Effector memory CD4-positive, alpha-beta T cell (primary cell): ENCODE data around the gene FDX2.
A peak's percentile ranks its signal among the peaks of the same experiment; 100 is the strongest.

Source experiments
- DNase-seq, 3 donors: peaks; one replicate each; pipeline ENCODE4 v3.0.0-alpha.2; 2020
- H3K27ac ChIP-seq: 2 replicates; pipeline ENCODE4 v1.7.0; 2013; ENCODE audit warnings: mild to moderate bottlenecking, low read length, moderate library complexity; ENCODE audit not compliant: insufficient read depth, poor library complexity, severe bottlenecking
- H3K27me3 ChIP-seq: replicated peaks from 2 replicates; pipeline ENCODE4 v1.7.0; 2013; ENCODE audit warnings: mild to moderate bottlenecking, low read length; ENCODE audit not compliant: insufficient read depth, control insufficient read depth, poor library complexity, severe bottlenecking
- H3K36me3 ChIP-seq: 2 replicates; pipeline ENCODE4 v1.7.0; 2013; ENCODE audit warnings: mild to moderate bottlenecking, low read length, moderate library complexity; ENCODE audit not compliant: control insufficient read depth, insufficient read depth
- H3K4me1 ChIP-seq: 2 replicates; pipeline ENCODE4 v1.7.0; 2013; ENCODE audit warnings: low read length, mild to moderate bottlenecking; ENCODE audit not compliant: control insufficient read depth, insufficient read depth, poor library complexity, severe bottlenecking
- H3K4me3 ChIP-seq: 2 replicates; pipeline ENCODE4 v1.7.0; 2013; ENCODE audit warnings: low read length, low read depth, mild to moderate bottlenecking; ENCODE audit not compliant: insufficient read depth, poor library complexity, severe bottlenecking
- H3K9me3 ChIP-seq: 2 replicates; pipeline ENCODE4 v1.7.0; 2013; ENCODE audit warnings: mild to moderate bottlenecking, low read length, moderate library complexity; ENCODE audit not compliant: control insufficient read depth

The FDX2 gene

GRCh38 chr19:10305139-10305806 is 10.5 kb downstream of the FDX2 start:
- Histone ChIP-seq H3K27ac (no peak overlapping the region), H3K9me3 (no peaks in the 10 kb centered on the region), H3K27me3 (no peaks in the 10 kb centered on the region), H3K4me1 (no peaks in the 10 kb centered on the region), H3K36me3 (no peaks in the 10 kb centered on the region), H3K4me3 (no peak overlapping the region)
- DNase-seq: no peak

- peaks cover 8% of the 10 kb centered on the region for H3K27me3 ChIP-seq
- peaks cover 14% of the 10 kb centered on the region for H3K4me1 ChIP-seq
- no peak overlapping the region for H3K4me3 ChIP-seq
- no peak for DNase-seq
- no peaks in the 10 kb centered on the region for H3K9me3 ChIP-seq
- H3K36me3 ChIP-seq: no peaks in the 10 kb centered on the region
- H3K27ac ChIP-seq: no peak overlapping the region
Measured at GRCh38 chr19:10299545-10300458, 16.0 kb downstream of the FDX2 start.

- no peak overlapping the region for H3K27ac ChIP-seq
- no peak for DNase-seq
- no peaks in the 10 kb centered on the region for H3K36me3 ChIP-seq
- peaks cover 36% of the 10 kb centered on the region for H3K4me1 ChIP-seq
- peak overlapping the region; percentile 60 for H3K4me3 ChIP-seq
- H3K9me3 ChIP-seq: no peaks in the 10 kb centered on the region
- H3K27me3 ChIP-seq: peaks cover 46% of the 10 kb centered on the region
Measured at GRCh38 chr19:10295847-10296591, 19.8 kb downstream of the FDX2 start.

- DNase-seq: peak; percentile 51 to 70 (median 59)
- Histone ChIP-seq H3K27ac (no peak overlapping the region), H3K4me3 (peak overlapping the region; percentile 60), H3K9me3 (no peaks in the 10 kb centered on the region), H3K36me3 (no peaks in the 10 kb centered on the region), H3K4me1 (peaks cover 43% of the 10 kb centered on the region), H3K27me3 (peaks cover 53% of the 10 kb centered on the region)
Measured at GRCh38 chr19:10295305-10295846, 20.4 kb downstream of the FDX2 start.

- Histone ChIP-seq H3K4me3 (no peak overlapping the region), H3K9me3 (no peaks in the 10 kb centered on the region), H3K36me3 (no peaks in the 10 kb centered on the region), H3K4me1 (peaks cover 53% of the 10 kb centered on the region), H3K27me3 (peaks cover 63% of the 10 kb centered on the region), H3K27ac (no peak overlapping the region)
- no peak for DNase-seq
Measured at GRCh38 chr19:10294368-10294697, 21.5 kb downstream of the FDX2 start.

GRCh38 chr19:10293637-10294367 is 22.0 kb downstream of the FDX2 start:
- no peak overlapping the region for H3K4me3 ChIP-seq
- no peak overlapping the region for H3K27ac ChIP-seq
- H3K36me3 ChIP-seq: no peaks in the 10 kb centered on the region
- H3K4me1 ChIP-seq: peaks cover 58% of the 10 kb centered on the region
- no peaks in the 10 kb centered on the region for H3K9me3 ChIP-seq
- H3K27me3 ChIP-seq: peaks cover 67% of the 10 kb centered on the region
- DNase-seq: no peak

GRCh38 chr19:10292789-10293636 is 22.8 kb downstream of the FDX2 start:
- no peak for DNase-seq
- Histone ChIP-seq H3K4me1 (peaks cover 66% of the 10 kb centered on the region), H3K27me3 (peaks cover 75% of the 10 kb centered on the region), H3K27ac (no peak overlapping the region), H3K36me3 (no peaks in the 10 kb centered on the region), H3K9me3 (no peaks in the 10 kb centered on the region), H3K4me3 (no peak overlapping the region)

- Histone ChIP-seq H3K36me3 (no peaks in the 10 kb centered on the region), H3K27ac (no peak overlapping the region), H3K4me3 (peak overlapping the region; percentile 54), H3K4me1 (peaks cover 74% of the 10 kb centered on the region), H3K9me3 (no peaks in the 10 kb centered on the region), H3K27me3 (peaks cover 78% of the 10 kb centered on the region)
- DNase-seq: peak in 2 of 3 donors; percentile 59 to 61
Measured at GRCh38 chr19:10292206-10292788, 23.5 kb downstream of the FDX2 start.
